GM12878 (cell line): Measurements from ENCODE around the gene ANO6. TPM values are rescaled to one million over a fixed set of nuclear protein-coding genes. Genes with fewer than 3 reads are reported as not detected.

Experiments used
- ATAC-seq: fragments of 200-7000 bp; cut with Tn5 transposase; 3 replicates; pipeline ENCODE4 v1.9.1; 2020; ENCODE audit warnings: mild to moderate bottlenecking, moderate library complexity
- BruUV-seq: library from RNA; stranded (reverse); fragments of 400-500 nt; replicated peaks from 2 replicates; lab custom pipeline; 2021; lab: Mats Ljungman, UMichigan
- CTCF ChIA-PET: fragments of 300-600 bp; sonication (Branson Sonifier 250); formaldehyde crosslinking; extraction: SDS; loops from one replicate; lab custom pipeline; 2021; ENCODE audit warnings: inconsistent platforms; lab: Yijun Ruan, JAX
- POLR2A ChIA-PET: fragments of 350-600 bp; formaldehyde crosslinking; extraction: SDS; loops from one replicate; lab custom pipeline; 2021; ENCODE audit warnings: inconsistent platforms; lab: Charles Lee
- RAD21 ChIA-PET: fragments of 300-600 bp; sonication (Branson Sonifier 250); formaldehyde crosslinking; loops from one replicate; lab custom pipeline; 2023; ENCODE audit warnings: antibody characterized with exemption; ENCODE audit not compliant: unreplicated experiment; lab: Charles Lee
- SMC1A ChIA-PET: fragments of 300-600 bp; sonication (Branson Sonifier 250); formaldehyde crosslinking; loops from one replicate; lab custom pipeline; 2023; ENCODE audit not compliant: unreplicated experiment, uncharacterized antibody; lab: Charles Lee
- DNase-seq: peaks from one replicate; pipeline ENCODE4 v3.0.0-alpha.2; 2011; ENCODE audit warnings: low read depth, low spot score
- FAIRE-seq: peaks from 3 replicates; lab custom pipeline; 2011; peaks lifted over from hg19 to GRCh38; lab: Jason Lieb, UNC
- H2AFZ ChIP-seq: 2 replicates; pipeline ENCODE4 v1.6.0; 2011; ENCODE audit warnings: low read depth, low read length, control low read depth; ENCODE audit not compliant: control insufficient read depth
- H3K27ac ChIP-seq: 2 replicates; pipeline ENCODE4 v1.5.1; 2011; ENCODE audit warnings: control low read depth; ENCODE audit not compliant: control insufficient read depth, insufficient read depth
- H3K27me3 ChIP-seq, 2 experiments: replicated peaks in 1 of 2; 2 replicates each; pipeline versions ENCODE4 v1.6.0 to v1.6.1; 2011; ENCODE audit warnings: low read length in 1 of 2; ENCODE audit not compliant: control insufficient read depth in 2 of 2, insufficient read depth in 2 of 2
- H3K36me3 ChIP-seq, 2 experiments: 2 replicates each; pipeline ENCODE4 v1.5.1; 2011; ENCODE audit warnings: low read length in 1 of 2; ENCODE audit not compliant: control insufficient read depth in 2 of 2, insufficient read depth in 2 of 2
- H3K4me1 ChIP-seq: 2 replicates; pipeline ENCODE4 v1.6.1; 2011; ENCODE audit warnings: mild to moderate bottlenecking, low read length, moderate library complexity, mixed read lengths; ENCODE audit not compliant: control insufficient read depth, insufficient read depth
- H3K4me2 ChIP-seq: 2 replicates; pipeline ENCODE4 v1.6.0; 2011; ENCODE audit warnings: control low read depth; ENCODE audit not compliant: control insufficient read depth, insufficient read depth
- H3K4me3 ChIP-seq: fragments of 200-600 bp; sonication (generic); 2 replicates; pipeline ENCODE4 v1.5.1; 2016
- H3K79me2 ChIP-seq: 2 replicates; pipeline ENCODE4 v1.6.0; 2011; ENCODE audit warnings: low read length; ENCODE audit not compliant: control insufficient read depth, insufficient read depth
- H3K9ac ChIP-seq: 2 replicates; pipeline ENCODE4 v1.8.0; 2011; ENCODE audit warnings: low read length, control low read depth, mixed read lengths; ENCODE audit not compliant: control insufficient read depth, insufficient read depth
- H3K9me3 ChIP-seq: replicated peaks from 3 replicates; pipeline ENCODE4 v1.5.1; 2011; ENCODE audit warnings: mild to moderate bottlenecking, low read length; ENCODE audit not compliant: control insufficient read depth, insufficient read depth
- H4K20me1 ChIP-seq: 2 replicates; pipeline ENCODE4 v1.6.0; 2011; ENCODE audit not compliant: control insufficient read depth, insufficient read depth
- ASH2L ChIP-seq: fragments of 300-600, 200-600 bp; sonication (generic); IDR thresholded peaks from 2 replicates; pipeline ENCODE4 v1.6.1; 2017; ENCODE audit warnings: low read depth, mild to moderate bottlenecking, borderline replicate concordance
- BCL11A ChIP-seq: IDR thresholded peaks from 2 replicates; pipeline ENCODE4 v1.6.1; 2011; ENCODE audit warnings: low read depth, low read length
- BMI1 ChIP-seq: fragments of 450-650 bp; IDR thresholded peaks from 2 replicates; pipeline ENCODE4 v1.6.1; 2016; ENCODE audit warnings: mild to moderate bottlenecking, moderate library complexity, borderline replicate concordance
- CBFB ChIP-seq: IDR thresholded peaks from 2 replicates; pipeline ENCODE4 v1.6.1; 2016; ENCODE audit warnings: antibody characterized with exemption, low read depth
- CEBPB ChIP-seq, 2 experiments: fragments of 150-350 bp in 1 of 2; IDR thresholded peaks; 2 replicates each; pipeline ENCODE4 v1.6.1; 2012 to 2014; ENCODE audit warnings: low read depth in 2 of 2, low read length in 2 of 2, borderline replicate concordance in 1 of 2, inconsistent platforms in 1 of 2
- IKZF1 ChIP-seq: fragments of 450-650 bp; conservative IDR thresholded peaks from 2 replicates; pipeline ENCODE4 v1.6.1; 2017; ENCODE audit warnings: antibody characterized with exemption, mild to moderate bottlenecking
- JUND ChIP-seq: IDR thresholded peaks from 2 replicates; pipeline ENCODE4 v1.6.1; 2012; ENCODE audit warnings: low read depth, mild to moderate bottlenecking, low read length, improper control_type of control experiment, moderate library complexity
- MXI1 ChIP-seq: fragments of 150-350 bp; IDR thresholded peaks from 2 replicates; pipeline ENCODE4 v1.6.1; 2011; ENCODE audit warnings: low read depth, mild to moderate bottlenecking, inconsistent platforms, low read length, improper control_type of control experiment
- POLR2AphosphoS2 ChIP-seq: IDR thresholded peaks from 2 replicates; pipeline ENCODE4 v1.6.1; 2011; ENCODE audit warnings: low read depth, mild to moderate bottlenecking, low read length, improper control_type of control experiment, moderate library complexity
- RAD51 ChIP-seq: fragments of 450-650 bp; IDR thresholded peaks from 2 replicates; pipeline ENCODE4 v1.6.1; 2016; ENCODE audit warnings: moderate library complexity, mild to moderate bottlenecking, inconsistent platforms
- RFX5 ChIP-seq: IDR thresholded peaks from 2 replicates; pipeline ENCODE4 v1.6.1; 2011; ENCODE audit warnings: low read depth, low read length, improper control_type of control experiment
- RUNX3 ChIP-seq: IDR thresholded peaks from 2 replicates; pipeline ENCODE4 v1.6.1; 2012; ENCODE audit warnings: low read length, inconsistent platforms
- TCF12 ChIP-seq: IDR thresholded peaks from 2 replicates; pipeline ENCODE4 v1.6.1; 2011; ENCODE audit warnings: low read depth, mild to moderate bottlenecking, low read length
- YY1 ChIP-seq: IDR thresholded peaks from 2 replicates; pipeline ENCODE4 v1.6.1; 2011; ENCODE audit warnings: low read depth, mild to moderate bottlenecking, low read length
- WGBS: methylation state at CpG from one replicate; pipeline ENCODE4 v1.1.6; 2016; ENCODE audit warnings: low lambda C conversion rate; ENCODE audit not compliant: insufficient replicate concordance, insufficient coverage; ENCODE audit errors: missing lambda C conversion rate; 5-methylcytosine and 5-hydroxymethylcytosine counted together
- in situ Hi-C: fragments of 300-500 bp; cut with MboI; formaldehyde crosslinking; loops from 9 replicates; pipeline ENCODE4 v1.14.3; 2018; ENCODE audit warnings: mixed read lengths
- intact Hi-C: fragments of 100-400 bp; cut with micrococcal nuclease; formaldehyde crosslinking; loops from one replicate; pipeline ENCODE4 v1.14.2; 2022; ENCODE audit not compliant: unreplicated experiment
- polyA plus RNA-seq, 11 experiments: library from polyadenylated mRNA; depleted of rRNA in 4 of 11; unstranded in 6 of 11; stranded (reverse) in 5 of 11; fragments of >200 nt; fragmentation: Nextera tagmentation in 4 of 11; fragmentation: Illumina TruSeq in 1 of 11; extraction: Ambion mirVana in 4 of 11; extraction: Trizol in 1 of 11; gene quantifications; 1 replicate in 1 of 11; 2 replicates in 10 of 11; pipeline versions ENCODE4 v1.2.1 to v1.2.3, GENCODE V29; 2011 to 2016; ENCODE audit warnings: inconsistent platforms in 2 of 11, missing spikeins in 2 of 11, low read depth in 1 of 11
- total RNA-seq, 4 experiments: library from RNA; depleted of rRNA in 3 of 4; stranded (reverse); fragments of >200 nt in 3 of 4; fragmentation: Illumina TruSeq in 1 of 4; extraction: Trizol in 1 of 4; gene quantifications; 2 replicates each; pipeline versions ENCODE4 v1.2.1 to v1.2.3, GENCODE V29; 2013 to 2021
- TF ChIP-seq, protein P1 (sequence below): fragments of 450-650 bp; conservative IDR thresholded peaks from 2 replicates; pipeline ENCODE4 v1.6.1; 2017; ENCODE audit warnings: mild to moderate bottlenecking, moderate library complexity

ANO6 gene
- total and polyA plus RNA-seq, 10 of the 15 experiments (the other 5 are each of a cell fraction or from before 2014, with no cell fraction given) = 4.6 to 30.3 (median 26.0) TPM

DNA sequence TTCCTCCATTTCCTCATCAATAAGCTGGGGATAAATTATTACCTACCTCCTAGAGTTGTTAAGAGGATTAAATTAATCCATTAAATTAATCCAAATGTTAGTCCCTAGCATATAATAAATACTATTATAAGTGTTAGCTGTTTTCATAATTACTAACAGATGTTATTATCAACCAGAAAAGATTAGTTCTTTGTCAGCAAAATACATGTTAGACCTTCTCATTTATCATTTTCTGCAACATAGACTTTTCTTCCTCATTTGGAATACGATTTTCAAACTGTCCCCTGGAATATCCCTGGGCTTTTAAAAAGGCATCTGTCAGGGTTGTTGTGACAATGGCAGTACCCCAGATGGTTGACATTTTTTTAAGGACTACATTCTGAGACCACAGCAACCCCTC is 133.1 kb downstream of the ANO6 start:
- WGBS = 96% methylated on average over 1 of the region's 1 CpG
- ATAC-seq = no peak
- in situ Hi-C loops = no loop called here

More for the DNA sequence above, 133.1 kb downstream of the ANO6 start:
- TF ChIP-seq POLR2AphosphoS2 = no peak
- no peak for TF ChIP-seq RFX5
- no peak for TF ChIP-seq BMI1
- TF ChIP-seq RAD51 = no peak
- TF ChIP-seq BCL11A = no peak
- TF ChIP-seq CBFB = no peak
- TF ChIP-seq JUND = no peak
- no peak for TF ChIP-seq TCF12
- TF ChIP-seq CEBPB (IDR thresholded peaks at IDR 0.05; ENCODE audit: borderline replicate concordance in 1 of 2, low read depth in 2 of 2, low read length in 2 of 2) = no peak
- TF ChIP-seq MXI1 = no peak
- no peak for TF ChIP-seq YY1
- TF ChIP-seq, protein P1, sequence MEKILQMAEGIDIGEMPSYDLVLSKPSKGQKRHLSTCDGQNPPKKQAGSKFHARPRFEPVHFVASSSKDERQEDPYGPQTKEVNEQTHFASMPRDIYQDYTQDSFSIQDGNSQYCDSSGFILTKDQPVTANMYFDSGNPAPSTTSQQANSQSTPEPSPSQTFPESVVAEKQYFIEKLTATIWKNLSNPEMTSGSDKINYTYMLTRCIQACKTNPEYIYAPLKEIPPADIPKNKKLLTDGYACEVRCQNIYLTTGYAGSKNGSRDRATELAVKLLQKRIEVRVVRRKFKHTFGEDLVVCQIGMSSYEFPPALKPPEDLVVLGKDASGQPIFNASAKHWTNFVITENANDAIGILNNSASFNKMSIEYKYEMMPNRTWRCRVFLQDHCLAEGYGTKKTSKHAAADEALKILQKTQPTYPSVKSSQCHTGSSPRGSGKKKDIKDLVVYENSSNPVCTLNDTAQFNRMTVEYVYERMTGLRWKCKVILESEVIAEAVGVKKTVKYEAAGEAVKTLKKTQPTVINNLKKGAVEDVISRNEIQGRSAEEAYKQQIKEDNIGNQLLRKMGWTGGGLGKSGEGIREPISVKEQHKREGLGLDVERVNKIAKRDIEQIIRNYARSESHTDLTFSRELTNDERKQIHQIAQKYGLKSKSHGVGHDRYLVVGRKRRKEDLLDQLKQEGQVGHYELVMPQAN = no peak
- TF ChIP-seq IKZF1 = no peak
- no peak for TF ChIP-seq ASH2L
- TF ChIP-seq RUNX3 = no peak
- intact Hi-C loops = no loop called here
- no peaks in the 10 kb centered on the region for H4K20me1 ChIP-seq
- BruUV-seq = no TSS peak
- no peak overlapping the region for H3K4me2 ChIP-seq
- no peak for FAIRE-seq
- RAD21 ChIA-PET = interaction anchor here (0.9 kb wide), 1 partner anchor 179 kb away, joined by 4 read pairs; no protein-coding TSS in a partner anchor
- no peaks in the 10 kb centered on the region; the same call in 2 of the 3 replicates for H3K9me3 ChIP-seq
- H2AFZ ChIP-seq = no peak overlapping the region
- no peaks in the 10 kb centered on the region for H3K79me2 ChIP-seq
- SMC1A ChIA-PET = interaction anchor here (0.9 to 1.3 kb wide), 4 partner anchors 9 to 306 kb away, joined by 3 to 4 read pairs (median 4); no protein-coding TSS in a partner anchor
- H3K4me3 ChIP-seq = no peak overlapping the region
- H3K9ac ChIP-seq = no peak overlapping the region
- DNase-seq = no peak
- H3K36me3 ChIP-seq = peaks cover 3 to 14% of the 10 kb centered on the region in 2 experiments
- no peaks in the 10 kb centered on the region for H3K4me1 ChIP-seq
- no peak overlapping the region for H3K27ac ChIP-seq
- H3K27me3 ChIP-seq = no peaks in the 10 kb centered on the region
- CTCF ChIA-PET = interaction anchor here (1.3 kb wide), 1 partner anchor 14 kb away, joined by 3 read pairs; no protein-coding TSS in a partner anchor
- POLR2A ChIA-PET = no interaction called here
